ENCODE data around the gene PEPD.
A peak's percentile ranks its signal among the peaks of the same experiment; 100 is the strongest.

PEPD gene

DNA sequence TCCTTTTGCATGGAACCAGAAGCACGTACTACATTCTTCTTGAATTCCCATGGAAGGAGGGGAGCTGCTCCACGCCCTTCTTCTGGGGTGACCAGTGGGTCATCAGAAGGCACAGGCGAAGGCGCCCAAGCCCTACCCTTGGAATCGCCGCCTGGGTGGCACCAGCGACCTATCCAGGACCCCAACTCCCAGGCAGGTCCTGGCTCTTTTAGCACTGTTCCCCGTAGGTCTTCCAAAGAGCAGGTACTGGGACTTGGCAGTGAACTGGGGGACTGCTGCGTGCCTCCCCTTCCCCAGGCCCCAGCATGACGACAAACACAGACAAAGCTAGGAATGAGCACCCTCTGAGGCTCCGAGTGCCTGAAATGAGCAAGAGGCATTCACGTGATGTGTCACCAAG lies 103.1 kb downstream of the PEPD start:
- DNase-seq, result no peak

GRCh38 chr19:33417751-33418150 lies 103.8 kb downstream of the PEPD start:
- DNase-seq, result no peak

DNA sequence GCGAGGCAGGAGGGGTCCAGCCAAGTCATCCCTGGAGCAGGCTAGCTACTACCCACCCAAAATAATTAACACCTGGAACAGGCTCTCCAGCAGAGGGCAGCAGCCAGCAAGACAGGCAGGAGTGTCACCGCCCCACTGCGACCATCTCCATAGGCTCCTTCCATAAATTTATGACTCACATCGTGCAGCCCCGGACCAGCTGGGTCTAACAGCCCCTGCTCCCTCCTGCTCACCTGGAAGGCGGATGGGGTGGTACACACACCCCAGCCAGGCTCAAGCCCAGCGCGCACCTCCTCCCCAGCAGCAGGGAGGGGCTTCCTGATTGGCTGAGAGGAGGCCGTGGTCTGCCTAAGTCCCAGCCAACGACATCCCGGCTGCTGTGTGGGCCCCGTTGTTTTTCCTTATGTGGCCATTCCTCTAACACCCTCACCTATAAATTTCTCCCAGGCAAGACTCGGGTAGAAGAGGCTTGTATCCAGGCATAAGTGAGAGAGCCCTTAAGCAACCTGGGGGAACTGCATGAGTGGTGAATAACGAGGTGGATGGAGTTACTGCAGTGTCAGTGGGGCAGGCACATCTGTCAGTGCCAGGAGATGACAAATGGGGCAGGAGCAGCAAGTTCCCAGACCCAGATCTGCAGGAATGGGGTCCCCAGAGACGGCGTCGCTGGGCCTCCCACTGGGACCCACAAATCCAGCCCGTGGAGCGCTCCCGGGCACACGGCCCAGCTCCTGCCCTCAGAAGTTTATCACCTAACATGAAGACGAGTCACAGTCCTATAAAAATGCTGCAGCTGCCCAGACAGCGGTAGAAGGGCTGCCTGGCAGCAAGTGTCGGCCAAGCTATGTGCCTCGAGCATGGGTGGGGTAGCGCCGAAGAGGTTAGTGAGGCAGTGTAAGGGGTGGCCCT lies 105.0 kb downstream of the PEPD start:
- peak; percentile 83 for DNase-seq

DNA sequence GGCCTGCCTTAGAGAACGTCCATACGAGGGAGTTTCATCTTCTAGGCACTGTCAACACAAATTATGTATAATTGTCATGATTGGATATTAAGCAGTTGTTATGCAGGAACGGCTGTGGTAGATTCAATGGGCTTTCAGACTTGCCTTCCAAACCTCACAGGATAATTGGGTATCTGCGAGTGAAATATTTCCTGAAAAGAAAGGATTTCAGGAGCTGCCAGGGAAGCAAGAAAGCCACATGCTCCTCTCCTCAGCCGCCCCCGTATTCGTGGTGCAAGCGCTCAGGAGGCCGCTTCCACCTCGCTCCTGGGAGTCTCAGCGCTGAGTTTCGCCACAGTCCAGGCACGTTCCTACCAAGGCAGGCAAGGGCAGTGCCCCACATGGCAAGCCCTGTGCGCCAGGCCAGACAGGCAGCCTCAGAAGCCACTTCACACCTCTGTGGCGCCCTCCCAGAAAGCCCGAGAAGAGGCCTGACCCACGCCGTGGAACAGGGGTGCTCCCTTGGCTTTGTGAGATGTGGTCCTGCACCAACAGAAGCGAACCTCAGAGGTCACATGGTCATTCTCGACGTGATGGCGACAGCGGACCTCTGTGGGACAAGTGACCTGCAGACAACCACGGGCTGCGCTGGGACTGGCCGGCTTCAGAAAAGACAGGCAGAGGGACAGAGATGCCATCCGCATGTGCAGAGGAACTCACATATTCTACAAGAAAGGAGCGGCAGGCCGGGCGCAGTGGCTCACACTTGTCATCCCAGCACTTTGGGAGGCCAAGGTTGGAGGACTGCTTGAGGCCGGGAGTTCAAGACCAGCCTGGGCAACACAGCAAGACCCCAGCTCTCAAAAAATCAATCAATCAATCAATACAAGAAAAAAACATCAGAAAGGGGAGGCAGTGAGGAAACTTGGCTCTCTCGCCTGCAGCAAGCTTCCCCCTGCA lies 106.7 kb downstream of the PEPD start:
- DNase-seq, result no peak

DNA sequence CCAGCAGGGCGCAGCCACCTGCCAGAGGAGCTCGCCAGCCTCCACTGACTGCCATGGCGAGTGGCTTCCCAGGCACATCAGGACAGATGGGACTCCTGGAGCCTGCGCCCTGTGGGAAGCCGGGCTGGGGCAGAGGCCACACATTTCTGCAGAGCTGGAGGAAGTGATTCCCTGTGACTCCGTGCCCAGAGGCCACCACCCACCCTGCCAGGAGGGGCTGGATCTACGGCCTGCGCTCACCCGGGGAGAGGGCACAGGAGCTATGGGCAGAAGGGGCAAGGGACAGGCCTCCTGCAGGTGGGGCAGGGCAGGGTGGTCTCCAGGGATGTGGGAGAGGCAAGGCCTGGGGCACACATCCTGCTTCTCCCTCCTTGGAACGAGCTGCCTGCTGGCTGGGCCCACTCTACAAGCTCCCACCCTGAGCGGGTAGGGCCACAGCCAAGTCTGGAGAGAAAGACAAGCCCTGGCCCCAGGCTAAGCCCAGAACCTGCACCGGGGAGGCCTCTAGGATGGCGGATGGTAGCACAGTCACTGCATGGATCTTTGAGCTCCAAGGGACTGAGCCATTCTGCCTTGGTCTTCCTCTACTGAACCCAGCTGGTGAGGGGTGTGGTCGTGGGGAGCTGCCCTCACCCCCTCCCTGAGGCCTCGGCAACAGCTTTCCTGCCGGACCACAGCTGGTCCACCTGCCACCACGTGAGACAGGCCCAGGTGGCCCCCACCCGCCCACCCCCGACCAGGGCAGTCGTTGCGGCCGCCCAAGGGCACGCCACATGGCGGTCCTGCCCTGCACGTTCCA lies 107.5 kb downstream of the PEPD start:
- no peak for DNase-seq

DNA sequence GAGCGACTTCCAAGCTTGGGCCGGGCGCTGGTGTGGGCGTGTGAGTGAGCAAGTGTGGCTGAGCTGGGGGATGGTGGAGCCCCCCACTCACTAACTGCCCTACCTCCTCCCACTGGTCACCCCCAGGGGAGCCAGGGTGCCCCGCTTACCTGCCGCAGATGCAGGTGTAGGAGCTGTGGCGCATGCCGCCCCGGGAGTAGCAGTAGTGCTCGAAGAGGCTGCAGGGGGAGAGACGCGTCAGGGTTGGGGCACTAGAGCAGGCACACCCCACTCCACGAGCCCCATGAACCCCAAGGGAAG lies 108.2 kb downstream of the PEPD start:
- no peak for DNase-seq

GRCh38 chr19:33412601-33413425 lies 108.8 kb downstream of the PEPD start:
- no peak for DNase-seq

DNA sequence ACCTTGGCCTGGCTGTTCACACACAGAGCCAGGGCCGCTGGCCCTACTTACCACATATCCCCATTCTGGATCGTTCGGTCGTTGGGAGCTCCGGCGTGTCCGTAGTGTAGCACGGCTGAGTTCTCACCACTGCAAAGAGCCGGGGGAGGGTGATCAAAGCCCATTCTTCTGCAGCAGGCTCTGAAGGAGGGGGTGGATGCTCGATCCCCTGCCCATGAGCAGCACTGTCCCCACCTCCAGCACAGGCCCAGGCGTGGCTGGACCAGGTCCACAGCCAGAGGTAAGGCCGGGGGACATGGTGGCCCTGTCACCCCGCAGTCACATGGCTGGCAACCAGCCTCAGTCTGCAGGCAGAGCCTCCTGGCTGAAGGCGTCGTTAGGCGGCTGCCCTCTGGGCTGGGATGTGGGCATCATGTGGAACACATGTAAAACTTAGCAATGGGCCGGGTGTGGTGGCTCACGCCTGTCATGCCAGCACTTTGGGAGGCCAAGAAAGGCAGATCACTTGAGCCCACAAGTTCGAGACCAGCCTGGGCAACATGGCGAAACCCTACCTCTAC lies 109.9 kb downstream of the PEPD start:
- no peak for DNase-seq

GRCh38 chr19:33410915-33411401 lies 110.6 kb downstream of the PEPD start:
- DNase-seq, result no peak

- no peak for DNase-seq
Measured at GRCh38 chr19:33409906-33410685, 111.5 kb downstream of the PEPD start.

DNA sequence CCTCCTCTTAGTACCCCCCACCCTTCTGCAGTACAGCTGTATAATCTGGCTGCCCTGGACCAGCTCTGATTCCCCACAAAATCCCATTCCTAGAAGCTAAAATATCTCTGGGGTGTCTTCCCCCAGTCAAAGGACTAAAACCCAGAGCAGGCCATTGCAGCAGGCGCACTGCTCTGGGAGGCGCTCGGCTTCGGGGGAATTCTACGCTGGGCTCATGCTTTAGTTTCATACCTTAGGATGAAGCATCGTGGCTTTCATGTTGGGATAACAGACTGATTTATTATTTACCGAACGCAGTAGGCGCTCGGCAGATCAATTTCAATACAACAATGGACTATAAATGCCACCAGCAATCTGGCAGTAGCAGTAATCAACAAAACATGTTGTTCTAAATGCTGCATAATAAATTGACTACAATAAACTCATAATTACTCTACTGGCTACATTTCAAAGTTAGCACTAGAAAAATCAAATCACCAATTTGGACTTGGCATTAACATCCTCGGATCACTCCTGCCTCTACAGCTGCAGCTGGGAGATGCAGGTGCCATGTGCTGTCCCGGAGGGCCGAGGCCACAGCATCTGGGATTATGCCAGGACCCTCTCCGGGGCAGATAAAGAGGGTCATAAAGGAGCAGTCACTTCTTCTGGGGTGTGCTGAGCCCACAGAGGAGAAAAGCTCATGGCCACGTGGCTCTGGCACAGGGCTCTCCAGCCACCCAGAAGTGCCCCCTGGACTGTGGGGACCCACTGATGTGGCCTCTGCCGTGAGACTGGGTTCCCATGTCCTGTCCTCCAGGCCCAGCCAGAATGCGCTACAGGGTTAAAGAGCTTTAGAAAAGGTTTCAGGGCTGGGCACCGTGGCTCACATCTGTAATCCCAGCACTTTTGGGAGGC lies 112.8 kb downstream of the PEPD start:
- no peak for DNase-seq

- no peak for DNase-seq
Measured at GRCh38 chr19:33408116-33408515, 113.5 kb downstream of the PEPD start.

GRCh38 chr19:33407716-33408115 lies 113.9 kb downstream of the PEPD start:
- no peak for DNase-seq

DNA sequence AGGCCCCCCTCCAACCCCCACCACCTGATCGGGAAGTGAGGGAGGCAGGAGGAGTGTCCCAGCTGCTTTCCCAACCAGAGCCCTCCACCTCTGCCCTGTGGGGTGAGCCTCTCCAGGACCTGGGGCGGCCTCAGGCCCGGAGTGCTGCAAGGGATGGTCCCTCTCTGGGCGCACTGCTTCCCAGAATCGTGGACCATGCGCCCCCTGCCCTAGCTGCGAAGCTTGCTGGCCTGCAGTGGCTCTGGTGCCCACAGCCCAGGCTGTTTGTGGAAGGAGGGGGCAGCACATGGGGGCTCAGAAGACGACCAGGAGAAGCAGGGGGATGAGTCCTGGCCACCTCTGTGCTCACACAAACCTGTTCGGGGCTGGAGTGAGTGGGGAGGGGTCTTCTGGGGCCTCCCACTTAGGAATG lies 114.4 kb downstream of the PEPD start:
- DNase-seq, result no peak

DNA sequence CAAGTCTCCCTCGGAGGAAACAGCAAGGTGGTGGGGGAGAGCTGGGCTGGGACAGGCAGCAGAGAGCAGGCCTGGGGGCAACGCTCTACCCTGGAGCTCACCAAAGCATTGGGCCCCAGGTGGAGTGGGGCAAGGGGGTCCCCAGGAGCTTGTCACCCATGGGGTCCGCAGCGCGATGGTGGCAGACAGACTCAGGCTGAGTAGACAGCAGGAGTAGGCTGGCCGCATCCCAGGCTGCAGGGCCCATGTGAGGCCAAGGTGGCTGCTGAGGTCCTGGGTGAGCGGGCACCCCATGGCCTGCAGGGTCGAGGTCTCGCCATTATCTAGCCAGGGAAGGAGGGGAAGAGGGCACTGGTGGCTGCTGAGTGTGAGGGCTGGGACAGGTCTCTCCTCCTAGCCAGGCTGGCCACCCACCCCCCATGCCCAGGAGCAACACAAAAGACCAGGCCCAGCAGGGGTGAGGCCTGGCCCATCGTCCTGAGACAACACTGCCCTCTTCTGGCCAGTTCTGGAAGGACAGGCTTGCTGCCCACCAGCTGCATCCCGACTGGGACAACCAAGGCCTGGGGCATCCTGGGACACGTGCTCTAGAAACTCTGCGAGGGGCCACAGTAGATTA lies 115.0 kb downstream of the PEPD start:
- DNase-seq, result peak; percentile 97

DNA sequence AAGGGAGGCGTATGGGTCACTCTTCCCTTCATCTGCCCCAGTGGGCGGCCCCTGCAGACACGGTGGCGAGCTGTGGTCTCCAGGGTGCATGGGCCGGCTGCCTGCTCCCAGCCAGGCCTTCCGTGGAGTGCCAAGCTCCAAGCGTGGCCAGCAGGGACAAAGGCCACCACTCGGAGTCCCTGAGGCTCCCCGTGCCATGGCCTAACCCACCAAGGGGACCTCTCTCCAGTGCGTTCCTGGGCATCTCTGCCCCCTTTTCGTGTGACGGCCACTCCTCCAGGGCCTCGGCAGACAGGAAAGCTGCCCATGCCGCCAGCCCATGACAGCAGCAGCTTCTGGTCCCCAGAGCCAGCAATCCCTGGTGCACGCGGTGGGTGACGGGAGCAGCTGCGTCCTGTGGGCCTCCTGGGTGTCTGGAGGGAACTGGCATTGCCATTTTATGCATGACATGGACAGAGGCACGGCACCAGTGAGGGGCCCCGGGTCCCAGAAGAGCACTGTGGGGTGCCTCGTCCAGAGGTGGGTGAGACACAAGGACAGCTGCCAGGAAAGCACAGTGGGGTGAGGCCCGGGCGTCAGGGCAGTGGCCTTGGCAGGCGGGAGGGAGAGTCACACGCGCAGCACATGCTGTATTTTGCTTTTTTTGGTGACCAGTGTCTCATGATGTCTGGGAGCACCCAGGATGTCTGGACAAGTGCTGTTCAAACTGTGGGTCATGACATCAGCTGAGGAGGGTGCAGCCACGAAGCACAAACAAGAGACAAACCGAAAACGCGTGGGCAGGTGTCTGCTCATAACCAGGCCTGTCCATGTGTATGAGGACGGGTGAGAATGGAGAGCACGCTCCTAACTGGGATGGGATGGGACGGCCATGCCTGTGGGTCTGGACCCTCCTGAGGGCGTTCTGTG lies 115.8 kb downstream of the PEPD start:
- no peak for DNase-seq

DNA sequence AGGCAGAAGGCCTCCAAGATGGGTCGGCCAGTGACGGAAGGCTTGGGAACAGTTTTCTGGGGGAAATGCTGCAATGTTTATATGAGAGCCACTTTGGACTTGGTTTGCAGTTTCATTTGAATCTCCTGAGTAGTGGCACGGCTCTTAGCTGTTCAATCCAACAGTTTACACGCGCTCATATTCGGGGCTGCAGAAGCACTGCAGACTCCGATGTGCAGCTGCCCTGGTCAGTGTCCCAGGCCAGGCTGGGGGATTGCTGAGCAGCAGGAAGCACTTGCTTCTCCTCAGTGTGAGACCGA lies 116.4 kb downstream of the PEPD start:
- DNase-seq, result no peak

- no peak for DNase-seq
Measured at GRCh38 chr19:33404506-33405253, 116.9 kb downstream of the PEPD start.

Measured in activated CD8-positive, alpha-beta memory T cell treated with anti-CD3 and anti-CD28 coated beads, Interleukin-2, amount 50 U/mL, for 48 hours (primary cell).